Measurements from ENCODE around the gene SCYGR8.
A peak's percentile ranks its signal among the peaks of the same experiment; 100 is the strongest.
"Not testable (repeated sequence)": the region's sequence is repeated elsewhere in the genome, so short reads cannot be mapped to it uniquely, and the experiment has no call there.

SCYGR8 gene

DNA sequence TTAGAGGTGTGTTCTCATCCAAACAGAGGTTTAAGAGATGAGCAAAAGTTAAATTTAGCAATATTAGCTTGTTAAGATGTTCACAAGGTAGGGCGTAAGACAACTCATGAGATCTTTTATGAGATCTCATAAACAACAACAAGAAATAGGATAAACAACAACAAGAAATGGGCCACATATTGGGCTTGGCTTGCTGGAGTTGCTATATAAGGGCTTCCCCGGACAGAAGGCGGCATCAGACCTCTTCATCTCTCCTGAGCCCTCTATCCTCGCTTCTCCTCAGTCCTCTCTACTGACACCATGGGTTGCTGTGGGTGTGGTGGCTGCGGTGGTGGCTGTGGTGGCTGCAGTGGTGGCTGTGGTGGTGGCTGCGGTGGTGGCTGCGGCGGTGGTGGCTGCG lies at the start of gene SCYGR8:
SCYGR8 (plus strand) TSS at position 301 of the 400 bp plus-strand sequence; CDS start at position 301, 0 bp downstream.
- DNase-seq (ENCODE audit: low read depth, low spot score) = no peak

DNA sequence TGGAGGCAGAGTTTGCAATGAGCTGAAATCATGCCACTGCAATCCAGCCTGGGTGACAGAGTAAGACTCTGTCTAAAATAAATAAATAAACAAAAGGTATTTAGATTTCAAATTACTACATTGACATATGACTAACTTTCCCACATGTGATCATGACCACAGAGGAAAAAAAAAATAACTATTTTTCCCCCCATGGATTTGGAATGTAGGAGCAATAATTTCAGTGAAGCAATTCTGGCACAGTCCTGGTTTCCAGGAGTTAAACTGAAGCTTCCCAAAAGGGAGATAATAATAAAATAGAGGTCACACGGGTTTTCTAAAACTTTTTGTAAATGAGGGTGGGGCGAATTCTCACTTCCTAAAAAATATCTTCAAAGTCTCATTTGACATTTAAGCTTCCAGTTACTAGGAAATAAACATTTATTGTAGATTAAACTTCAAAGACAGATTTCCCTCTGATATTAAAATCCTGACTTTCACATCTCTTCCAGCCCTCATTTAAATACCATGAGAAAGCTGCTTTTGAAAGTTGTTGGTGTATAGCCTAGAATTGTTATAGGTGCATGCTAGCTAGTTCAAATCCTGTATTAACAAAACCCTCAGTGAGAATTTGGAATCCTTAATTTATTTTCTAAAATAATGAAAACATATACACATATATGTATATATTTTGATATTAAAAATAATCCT lies 48.6 kb upstream of the SCYGR8 start:
- no peak for DNase-seq (ENCODE audit: low read depth, low spot score)

GRCh38 chr2:227701556-227701955 lies 44.1 kb upstream of the SCYGR8 start:
- no peak for DNase-seq (ENCODE audit: low read depth, low spot score)

DNA sequence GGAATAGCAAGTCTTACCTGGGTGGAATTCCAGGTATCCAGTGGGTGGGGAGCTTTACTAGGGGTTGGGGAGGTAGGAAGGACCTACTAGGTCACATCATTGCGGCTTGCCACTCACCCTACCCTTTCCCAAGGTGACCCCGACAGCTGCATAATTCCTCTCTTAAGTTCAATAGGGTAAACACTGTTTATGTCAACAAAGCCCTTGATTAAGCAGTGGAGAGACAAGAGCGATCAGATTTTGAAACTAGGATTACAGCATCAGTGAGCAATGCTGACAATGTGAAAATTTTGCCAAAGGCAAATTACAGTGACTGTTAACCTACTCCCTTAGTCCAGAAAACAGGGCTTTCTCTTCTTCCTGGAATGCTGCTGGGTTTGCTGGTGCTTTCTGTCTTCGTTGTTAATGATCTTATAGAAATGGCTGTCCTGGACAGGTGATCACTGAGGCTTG lies 42.4 kb upstream of the SCYGR8 start:
- DNase-seq (ENCODE audit: low read depth, low spot score) = peak; percentile 31

- peak; percentile 7 for DNase-seq (ENCODE audit: low read depth, low spot score)
These were observed 41.7 kb upstream of the SCYGR8 start for GRCh38 chr2:227703961-227704360.

DNA sequence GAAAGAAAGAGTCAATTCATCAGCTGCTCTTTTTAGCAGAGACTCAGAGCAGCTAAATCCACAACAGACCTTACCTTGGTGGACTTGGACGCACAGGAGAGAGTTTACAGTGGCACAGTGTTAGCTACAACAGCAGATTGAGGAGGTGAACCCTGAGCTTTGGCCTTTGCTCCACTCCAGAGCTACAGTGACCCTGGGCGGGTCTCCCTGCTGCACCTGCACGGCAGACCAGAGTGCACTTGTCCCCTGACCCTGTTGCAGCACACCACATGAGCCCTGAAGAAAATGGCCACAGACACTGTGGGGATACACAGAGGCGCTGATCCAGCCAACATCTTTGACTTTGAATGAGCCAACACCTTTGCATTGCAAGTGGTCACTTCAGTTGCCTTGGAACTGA lies 38.8 kb upstream of the SCYGR8 start:
- no peak for DNase-seq (ENCODE audit: low read depth, low spot score)

DNA sequence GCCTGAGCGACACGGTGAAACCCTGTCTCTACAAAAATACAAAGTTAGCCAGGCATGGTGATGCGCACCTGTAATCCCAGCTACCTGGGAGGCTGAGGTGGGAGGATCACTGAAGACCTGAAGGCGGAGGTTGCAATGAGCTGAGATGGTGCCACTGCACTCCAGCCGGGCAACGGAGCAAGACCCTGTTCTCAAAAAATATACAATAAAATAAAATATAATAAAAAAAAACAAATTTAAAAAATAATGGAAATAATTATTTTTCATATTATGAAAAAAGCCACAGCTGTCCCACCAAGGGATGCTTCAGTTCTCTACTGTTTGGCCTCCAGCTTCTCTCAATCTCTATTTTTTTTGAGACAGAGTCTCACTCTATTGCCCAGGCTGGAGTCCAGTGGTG lies 38.3 kb upstream of the SCYGR8 start:
- DNase-seq (ENCODE audit: low read depth, low spot score) = no peak

GRCh38 chr2:227710986-227711385 lies 34.7 kb upstream of the SCYGR8 start:
- DNase-seq (ENCODE audit: low read depth, low spot score) = no peak

DNA sequence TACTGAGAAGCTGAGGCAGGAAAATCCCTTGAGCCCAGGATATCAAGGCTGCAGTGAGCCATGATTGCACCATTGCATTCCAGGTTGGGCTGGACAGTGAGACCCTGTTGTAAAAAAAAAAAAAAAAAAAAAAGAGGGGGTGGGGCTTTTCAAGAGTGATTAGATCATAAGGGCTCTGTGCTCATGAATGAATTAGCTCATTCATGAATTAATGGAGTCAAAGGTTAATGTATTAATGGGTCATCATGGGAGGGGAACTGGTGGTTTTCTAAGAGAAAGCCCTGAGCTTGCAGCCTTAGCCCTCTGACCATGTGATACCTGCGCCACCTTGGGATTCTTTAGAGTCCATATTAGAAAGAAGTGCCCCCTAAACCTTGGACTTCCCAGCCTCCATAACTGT lies 32.4 kb upstream of the SCYGR8 start:
- no peak for DNase-seq (ENCODE audit: low read depth, low spot score)

DNA sequence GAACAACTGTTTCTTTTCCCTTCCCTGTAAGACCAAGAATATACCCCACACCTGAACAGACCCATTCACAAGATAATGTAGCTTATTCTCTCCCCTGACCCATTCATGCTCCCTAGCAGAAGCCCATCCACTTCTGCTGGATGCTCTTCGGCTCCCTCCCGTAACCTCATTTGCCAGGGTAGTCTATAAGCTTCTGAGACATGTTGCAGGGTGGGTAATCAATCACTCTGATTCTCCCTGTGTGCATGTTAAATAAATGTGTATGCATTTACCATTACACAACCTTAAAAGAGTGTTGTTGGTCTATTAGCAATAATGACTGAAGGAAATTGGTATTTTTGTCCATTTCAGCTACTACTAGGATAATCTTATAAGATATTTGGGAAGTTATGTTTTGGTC lies 29.2 kb upstream of the SCYGR8 start:
- DNase-seq (ENCODE audit: low read depth, low spot score) = no peak

- peak; percentile 92 for DNase-seq (ENCODE audit: low read depth, low spot score)
These were observed 27.8 kb upstream of the SCYGR8 start, which contains the start of gene SLC19A3 for GRCh38 chr2:227717687-227718567. Gene SLC19A3 (minus strand): TSS chr2:227718028. CDS start chr2:227702318, 15,710 bp downstream.

GRCh38 chr2:227719641-227720040 lies 26.1 kb upstream of the SCYGR8 start:
- DNase-seq (ENCODE audit: low read depth, low spot score) = no peak

- no peak for DNase-seq (ENCODE audit: low read depth, low spot score)
These were observed 25.0 kb upstream of the SCYGR8 start for GRCh38 chr2:227720680-227721079.

GRCh38 chr2:227722821-227723220 lies 22.9 kb upstream of the SCYGR8 start:
- DNase-seq (ENCODE audit: low read depth, low spot score) = not testable (repeated sequence)

DNA sequence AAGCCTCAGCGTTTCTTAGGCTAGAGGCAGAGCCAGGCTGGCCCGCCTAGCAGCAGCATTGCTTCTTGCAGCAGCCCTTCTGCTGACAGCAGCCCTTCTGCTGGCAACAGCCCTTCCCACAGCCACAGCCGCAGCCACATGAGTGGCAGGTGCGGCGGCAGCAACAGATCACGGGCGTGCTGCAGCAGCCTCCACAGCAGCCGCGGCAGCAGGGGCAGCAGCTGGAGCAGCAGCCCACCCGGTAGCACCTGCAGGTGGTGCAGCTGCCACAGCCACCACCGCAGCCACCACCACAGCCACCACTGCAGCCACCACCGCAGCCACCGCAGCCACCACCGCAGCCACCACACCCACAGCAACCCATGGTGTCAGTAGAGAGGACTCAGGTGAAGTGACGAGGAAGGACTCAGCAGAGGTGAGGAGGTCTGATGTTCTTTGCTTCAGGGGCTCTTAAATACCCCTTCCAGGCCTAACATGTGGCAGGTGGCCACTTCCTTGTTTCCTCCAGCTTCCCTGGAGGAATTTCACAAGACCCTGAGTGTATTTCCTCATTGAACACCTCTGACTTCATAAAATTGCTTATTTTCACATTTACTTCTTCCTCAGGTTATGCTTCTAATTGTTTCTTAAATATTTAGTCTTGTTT lies 21.2 kb upstream of the SCYGR8 start, which contains the start of gene SCYGR6:
SCYGR6 (minus strand) TSS at position 364 of the 646 bp plus-strand sequence; CDS start at position 364, 0 bp downstream.
- no peak for DNase-seq (ENCODE audit: low read depth, low spot score)

- DNase-seq (ENCODE audit: low read depth, low spot score) = no peak
These were observed 17.7 kb upstream of the SCYGR8 start, which contains the start of gene SCYGR7 for GRCh38 chr2:227728035-227728434. Gene SCYGR7 (plus strand): TSS chr2:227728335. CDS start chr2:227728335, 0 bp downstream.

- no peak for DNase-seq (ENCODE audit: low read depth, low spot score)
These were observed 6.3 kb upstream of the SCYGR8 start for GRCh38 chr2:227739351-227739750.

DNA sequence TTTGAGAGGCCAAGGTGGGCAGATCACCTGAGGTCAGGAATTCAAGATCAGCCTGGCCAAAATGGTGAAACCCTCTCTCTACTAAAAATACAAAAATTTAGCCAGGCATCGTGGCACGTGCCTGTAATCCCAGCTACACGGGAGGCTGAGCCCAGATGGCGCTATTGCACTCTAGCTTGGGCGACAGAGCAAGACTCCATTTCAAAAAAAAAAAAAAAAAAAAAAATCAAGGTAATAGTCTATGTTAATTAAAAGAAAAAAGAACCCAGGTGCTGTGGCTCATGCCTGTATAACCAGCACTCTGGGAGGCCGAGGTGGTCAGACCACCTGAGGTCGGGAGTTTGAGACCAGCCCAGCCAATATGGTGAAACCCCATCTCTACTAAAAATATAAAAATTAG lies 5.0 kb upstream of the SCYGR8 start:
- DNase-seq (ENCODE audit: low read depth, low spot score) = not testable (repeated sequence)

DNA sequence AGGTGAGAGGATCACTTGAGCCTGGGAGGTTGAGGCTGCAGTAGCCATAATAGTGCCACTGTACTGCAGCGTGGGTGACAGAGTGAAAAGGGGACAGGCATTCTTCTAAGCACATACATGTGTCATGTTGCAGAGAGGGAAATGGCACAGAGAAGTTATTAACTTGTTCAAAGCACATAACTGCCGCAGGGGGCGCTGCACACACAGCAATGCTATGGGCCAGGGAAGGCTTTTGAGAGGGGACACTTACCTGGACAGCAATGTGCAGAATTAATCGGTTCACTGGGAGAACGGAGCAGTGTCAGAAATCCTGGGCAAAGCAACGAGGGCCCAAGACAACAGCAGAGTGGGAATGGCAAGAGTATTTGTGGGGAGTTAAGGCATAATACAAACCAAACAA lies 2.4 kb downstream of the SCYGR8 start:
- no peak for DNase-seq (ENCODE audit: low read depth, low spot score)

DNA sequence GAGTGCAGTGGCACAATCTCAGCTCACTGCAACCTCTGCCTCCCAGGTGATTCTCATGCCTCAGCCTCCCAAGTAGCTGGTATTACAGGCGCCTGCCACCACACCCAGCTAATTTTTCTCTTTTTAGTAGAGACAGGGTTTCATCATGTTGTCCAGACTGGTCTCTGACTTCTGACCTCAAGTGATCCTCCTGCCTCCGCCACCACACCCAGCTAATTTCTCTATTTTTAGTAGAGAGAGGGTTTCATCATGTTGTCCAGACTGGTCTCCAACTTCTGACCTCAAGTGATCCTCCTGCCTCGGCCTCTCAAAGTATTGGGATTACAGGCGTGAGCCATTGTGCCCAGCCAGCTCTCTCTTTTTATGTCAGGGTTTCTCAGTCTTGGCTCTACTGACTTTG lies 10.6 kb downstream of the SCYGR8 start:
- not testable (repeated sequence) for DNase-seq (ENCODE audit: low read depth, low spot score)

GRCh38 chr2:227759411-227760118 lies 13.9 kb downstream of the SCYGR8 start:
- DNase-seq (ENCODE audit: low read depth, low spot score) = peak; percentile 59

All from astrocyte of the hippocampus (primary cell).